OCI-LY1 (cell line): ENCODE measurements around the gene MLLT3.

Experiments used
- H2AFZ ChIP-seq: fragments of 200-600 bp; sonication (generic), shearing (Covaris generic); 2 replicates; pipeline ENCODE4 v1.6.0; 2014; ENCODE audit warnings: antibody characterized with exemption, mild to moderate bottlenecking, low read length
- H3F3A ChIP-seq: fragments of 200-600 bp; sonication (generic), shearing (Covaris generic); 2 replicates; pipeline ENCODE4 v1.6.0; 2014; ENCODE audit warnings: mild to moderate bottlenecking, antibody characterized with exemption, low read length, moderate library complexity; ENCODE audit not compliant: insufficient read depth
- H3K27ac ChIP-seq: fragments of 200-600 bp; sonication (generic); 2 replicates; pipeline ENCODE4 v1.5.1; 2014; ENCODE audit warnings: low read length, mixed run types, mild to moderate bottlenecking, low read depth; ENCODE audit not compliant: poor library complexity, severe bottlenecking
- H3K27me3 ChIP-seq: fragments of 200-600 bp; sonication (generic); 2 replicates; pipeline ENCODE4 v1.6.0; 2014; ENCODE audit warnings: antibody characterized with exemption, mild to moderate bottlenecking, low read length, moderate library complexity; ENCODE audit not compliant: insufficient read depth
- H3K36me3 ChIP-seq: fragments of 200-600 bp; sonication (generic); 2 replicates; pipeline ENCODE4 v1.6.1; 2014; ENCODE audit warnings: mild to moderate bottlenecking, antibody characterized with exemption, low read length, moderate library complexity, mixed read lengths; ENCODE audit not compliant: insufficient read depth
- H3K4me1 ChIP-seq: fragments of 200-600 bp; sonication (generic); 2 replicates; pipeline ENCODE4 v1.5.1; 2014; ENCODE audit warnings: mild to moderate bottlenecking, low read length, moderate library complexity; ENCODE audit not compliant: insufficient read depth, severe bottlenecking
- H3K4me2 ChIP-seq: fragments of 200-600 bp; sonication (generic), shearing (Covaris generic); 2 replicates; pipeline ENCODE4 v1.6.1; 2014; ENCODE audit warnings: low read length
- H3K4me3 ChIP-seq: fragments of 200-600 bp; sonication (generic); 2 replicates; pipeline ENCODE4 v1.5.1; 2014; ENCODE audit warnings: low read length, low read depth, mild to moderate bottlenecking, mixed read lengths; ENCODE audit not compliant: poor library complexity, severe bottlenecking
- H3K79me2 ChIP-seq: fragments of 200-600 bp; shearing (Covaris generic); 2 replicates; pipeline ENCODE4 v1.6.1; 2016; ENCODE audit warnings: mixed run types, low read length, mixed read lengths; ENCODE audit not compliant: insufficient read depth
- H3K9ac ChIP-seq: fragments of 200-600 bp; sonication (generic), shearing (Covaris generic); 2 replicates; pipeline ENCODE4 v1.6.1; 2014; ENCODE audit warnings: mild to moderate bottlenecking, low read length, mixed read lengths
- H3K9me2 ChIP-seq: fragments of 200-600 bp; sonication (generic), shearing (Covaris generic); 2 replicates; pipeline ENCODE4 v1.6.1; 2014; ENCODE audit warnings: low read depth, mild to moderate bottlenecking, low read length, mixed read lengths
- H3K9me3 ChIP-seq: fragments of 200-600 bp; shearing (Covaris generic); 2 replicates; pipeline ENCODE4 v1.6.1; 2014; ENCODE audit warnings: low read length, mixed read lengths
- H4K20me1 ChIP-seq: fragments of 200-600 bp; sonication (generic), shearing (Covaris generic); 2 replicates; pipeline ENCODE4 v1.6.0; 2016; ENCODE audit warnings: mild to moderate bottlenecking, low read length; ENCODE audit not compliant: insufficient read depth
- EZH2 ChIP-seq: fragments of 200-600 bp; sonication (generic), shearing (Covaris generic); IDR thresholded peaks from 2 replicates; pipeline ENCODE4 v1.8.0; 2017; ENCODE audit warnings: borderline replicate concordance, mixed run types, mild to moderate bottlenecking, antibody characterized with exemption, low read length, moderate library complexity, mixed read lengths
- TF ChIP-seq, protein P1 (sequence below): fragments of 200-600 bp; sonication (generic), shearing (Covaris generic); IDR thresholded peaks from 2 replicates; pipeline ENCODE4 v1.5.1; 2017; ENCODE audit warnings: mild to moderate bottlenecking, antibody characterized with exemption, low read length, moderate library complexity, mixed read lengths

MLLT3 gene

DNA sequence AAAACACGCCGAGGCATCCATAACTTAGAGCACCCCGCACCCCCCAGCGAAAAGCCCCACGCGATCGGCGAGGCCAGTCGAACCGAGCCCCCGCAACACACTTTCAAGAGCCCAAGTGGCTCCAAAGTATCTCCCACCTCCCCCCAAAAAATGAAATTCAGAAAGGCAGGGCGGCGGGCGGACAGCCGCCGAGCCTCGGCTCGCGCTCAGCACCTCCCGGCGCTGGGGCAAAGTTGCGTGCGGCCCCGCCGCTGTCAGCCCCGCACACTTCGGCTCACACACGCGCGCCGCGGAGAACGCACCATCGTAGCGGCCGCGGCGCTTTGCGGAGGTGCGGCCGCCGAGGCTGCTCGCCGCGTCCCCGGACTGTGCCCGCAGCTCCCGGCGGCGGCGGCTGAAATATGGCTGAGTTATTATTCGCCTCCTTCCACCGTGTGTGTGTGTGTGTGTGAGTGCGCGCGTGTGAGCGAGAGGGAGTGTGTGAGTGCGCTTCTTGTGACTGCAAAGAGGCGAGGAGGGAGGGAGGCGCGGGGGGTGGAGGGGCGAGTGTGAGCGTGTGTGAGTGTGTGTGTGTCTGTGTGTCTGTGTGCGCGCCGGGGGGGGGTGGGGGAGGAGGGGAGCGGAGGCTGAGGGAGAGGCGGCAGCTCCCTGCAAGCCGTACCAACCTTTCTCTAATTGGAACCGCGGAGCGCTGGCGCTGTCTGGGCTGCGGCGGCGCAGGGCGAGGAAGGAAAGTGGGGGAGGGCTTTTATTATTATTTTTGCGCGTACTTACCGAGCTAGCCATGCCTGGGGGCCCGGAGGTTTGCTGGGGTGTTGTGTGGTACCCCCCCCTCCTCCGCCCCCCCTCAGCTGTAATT, 599 bp downstream of the MLLT3 start:
- H4K20me1 ChIP-seq: no peaks in the 10 kb centered on the region
- peak overlapping the region; percentile 82 for H3K4me3 ChIP-seq
- peak overlapping the region; percentile 78 for H3K4me2 ChIP-seq
- no peaks in the 10 kb centered on the region for H3K36me3 ChIP-seq
- peak overlapping the region; percentile 45 for H3K27ac ChIP-seq
- H3K9me3 ChIP-seq: no peaks in the 10 kb centered on the region
- no peaks in the 10 kb centered on the region for H3K79me2 ChIP-seq
- no peak for TF ChIP-seq EZH2
- TF ChIP-seq, protein P1, sequence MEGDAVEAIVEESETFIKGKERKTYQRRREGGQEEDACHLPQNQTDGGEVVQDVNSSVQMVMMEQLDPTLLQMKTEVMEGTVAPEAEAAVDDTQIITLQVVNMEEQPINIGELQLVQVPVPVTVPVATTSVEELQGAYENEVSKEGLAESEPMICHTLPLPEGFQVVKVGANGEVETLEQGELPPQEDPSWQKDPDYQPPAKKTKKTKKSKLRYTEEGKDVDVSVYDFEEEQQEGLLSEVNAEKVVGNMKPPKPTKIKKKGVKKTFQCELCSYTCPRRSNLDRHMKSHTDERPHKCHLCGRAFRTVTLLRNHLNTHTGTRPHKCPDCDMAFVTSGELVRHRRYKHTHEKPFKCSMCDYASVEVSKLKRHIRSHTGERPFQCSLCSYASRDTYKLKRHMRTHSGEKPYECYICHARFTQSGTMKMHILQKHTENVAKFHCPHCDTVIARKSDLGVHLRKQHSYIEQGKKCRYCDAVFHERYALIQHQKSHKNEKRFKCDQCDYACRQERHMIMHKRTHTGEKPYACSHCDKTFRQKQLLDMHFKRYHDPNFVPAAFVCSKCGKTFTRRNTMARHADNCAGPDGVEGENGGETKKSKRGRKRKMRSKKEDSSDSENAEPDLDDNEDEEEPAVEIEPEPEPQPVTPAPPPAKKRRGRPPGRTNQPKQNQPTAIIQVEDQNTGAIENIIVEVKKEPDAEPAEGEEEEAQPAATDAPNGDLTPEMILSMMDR: no peak
- H3K27me3 ChIP-seq: no peaks in the 10 kb centered on the region
- peak overlapping the region; percentile 72; the same call in 1 of the 2 replicates for H2AFZ ChIP-seq
- no peaks in the 10 kb centered on the region for H3K9me2 ChIP-seq
- no peaks in the 10 kb centered on the region for H3F3A ChIP-seq
- peaks cover 33% of the 10 kb centered on the region for H3K4me1 ChIP-seq
- H3K9ac ChIP-seq: peak overlapping the region; percentile 73

DNA sequence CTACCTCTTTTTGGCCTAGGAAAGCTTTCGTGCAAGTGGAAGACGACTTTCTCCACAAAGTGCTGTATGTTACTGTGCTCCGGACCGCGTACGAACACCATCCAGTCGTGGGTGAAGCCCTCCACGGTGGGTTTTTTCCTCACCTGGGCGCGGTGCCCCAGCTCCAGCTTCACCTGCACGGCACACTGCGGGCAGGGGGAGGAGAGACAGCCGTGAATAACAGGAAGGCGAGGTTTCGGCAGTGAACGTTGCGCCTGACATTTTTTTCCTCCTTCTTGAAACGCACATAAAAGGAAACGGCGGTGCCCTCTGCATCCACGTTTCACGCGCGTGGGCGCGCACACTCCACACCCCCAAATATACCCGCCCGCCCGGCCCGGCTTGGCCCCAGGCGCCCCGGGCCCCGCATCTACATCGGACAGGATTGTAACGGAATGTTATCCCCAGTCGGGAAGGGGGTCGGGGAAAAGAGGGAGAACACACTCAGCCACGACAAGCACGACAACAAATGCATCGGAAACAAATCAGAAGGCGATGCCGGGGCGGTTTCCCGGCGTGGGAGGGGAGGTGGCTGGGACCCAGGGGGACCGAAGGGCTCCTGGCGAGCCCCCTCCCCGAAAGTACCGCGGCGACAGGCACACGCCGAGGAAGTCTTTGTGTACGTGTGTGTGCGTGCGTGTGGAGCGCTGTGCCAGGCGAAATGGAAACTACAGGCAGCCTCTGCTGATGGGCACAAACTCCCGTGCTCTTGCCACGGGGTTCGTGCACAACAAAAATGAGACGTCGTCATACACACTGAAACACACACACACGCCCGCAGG, 1.4 kb downstream of the MLLT3 start:
- peak overlapping the region; percentile 82 for H3K4me3 ChIP-seq
- H3K27me3 ChIP-seq: no peaks in the 10 kb centered on the region
- H3K4me1 ChIP-seq: peaks cover 33% of the 10 kb centered on the region
- no peaks in the 10 kb centered on the region for H3K36me3 ChIP-seq
- no peaks in the 10 kb centered on the region for H3K9me3 ChIP-seq
- H4K20me1 ChIP-seq: no peaks in the 10 kb centered on the region
- H3K27ac ChIP-seq: no peak overlapping the region
- H3K9me2 ChIP-seq: no peaks in the 10 kb centered on the region
- peak overlapping the region; percentile 78 for H3K4me2 ChIP-seq
- no peak overlapping the region for H2AFZ ChIP-seq
- H3F3A ChIP-seq: no peaks in the 10 kb centered on the region
- peak overlapping the region; percentile 73 for H3K9ac ChIP-seq
- no peaks in the 10 kb centered on the region for H3K79me2 ChIP-seq
- TF ChIP-seq, protein P1: no peak
- no peak for TF ChIP-seq EZH2

DNA sequence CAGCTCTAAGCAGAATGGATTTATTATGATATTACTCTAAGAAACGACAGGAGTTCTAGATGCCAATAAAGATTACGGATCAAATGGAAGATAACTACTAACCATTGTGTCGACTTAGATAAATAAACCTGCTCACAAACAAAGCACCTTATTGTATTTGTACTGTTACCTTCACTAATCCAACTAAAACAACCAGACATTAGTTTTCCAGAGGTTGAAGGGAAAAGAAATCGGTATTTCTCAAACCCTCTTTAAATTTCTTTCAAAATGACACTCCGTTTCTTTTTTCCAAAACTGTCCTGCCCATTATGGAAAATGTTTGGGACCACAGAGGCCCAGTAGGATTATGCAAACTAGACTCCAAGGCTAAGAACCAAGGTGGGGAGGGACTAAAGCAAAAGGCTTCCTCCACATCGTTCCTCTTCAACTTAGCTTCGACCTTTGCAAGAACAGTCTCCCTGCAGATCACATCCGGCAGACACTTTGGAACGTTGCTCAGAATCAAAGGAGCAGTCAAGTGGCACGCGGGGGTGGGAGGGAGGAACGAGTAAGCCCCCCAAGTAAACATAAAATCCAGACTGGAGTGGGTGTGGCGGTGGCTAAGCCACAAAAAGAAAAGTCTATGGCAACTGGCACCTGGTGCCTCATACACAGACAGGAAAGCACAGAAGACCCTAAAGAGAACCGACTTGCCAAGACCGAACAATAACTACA, 2.7 kb downstream of the MLLT3 start:
- Histone ChIP-seq H3K4me3 (no peak overlapping the region), H3K36me3 (no peaks in the 10 kb centered on the region), H3K4me2 (no peak overlapping the region), H3K4me1 (peaks cover 31% of the 10 kb centered on the region), H3K27ac (no peak overlapping the region), H3K9ac (no peak overlapping the region), H2AFZ (no peak overlapping the region), H3F3A (no peaks in the 10 kb centered on the region), H4K20me1 (no peaks in the 10 kb centered on the region), H3K27me3 (no peaks in the 10 kb centered on the region), H3K79me2 (no peaks in the 10 kb centered on the region), H3K9me3 (no peaks in the 10 kb centered on the region), H3K9me2 (no peaks in the 10 kb centered on the region)
- TF ChIP-seq, protein P1: no peak
- no peak for TF ChIP-seq EZH2
